Posterior vena cava (tissue), 2 donors: ENCODE data around the gene SOCS1. TPM values are rescaled to one million over a fixed set of nuclear protein-coding genes. Genes with fewer than 3 reads are reported as not detected.
"Not testable (repeated sequence)": the region's sequence is repeated elsewhere in the genome, so short reads cannot be mapped to it uniquely, and the experiment has no call there.

Experiments used
- DNase-seq: peaks from one replicate; pipeline ENCODE4 v3.0.0-alpha.2; 2020; ENCODE audit warnings: low spot score
- intact Hi-C, 2 donors: fragments of 100-400 bp; cut with DNase I; formaldehyde crosslinking; loops; one replicate each; pipeline versions ENCODE4 v1.14.1 to v1.14.2; 2022 to 2023
- total RNA-seq, 2 donors: library from RNA; stranded (reverse); fragmentation: NEBNext Ultra II Directional; extraction: Animal tissue kit (Norgen Biotek cat#: 25700); gene quantifications; one replicate each; pipeline ENCODE4 v1.2.1, GENCODE V29; 2021
- donor health status: DM: yes; HTN: yes; CAD: no.
- donor health status: DM: yes; HTN: yes; CAD: no.

SOCS1 gene
- total RNA-seq, 2 donors from 2014 or later: 7.5 to 7.7 TPM

- intact Hi-C loops: loop anchor here in 1 of 2 donors (2.0 kb wide), 1 partner anchor 21 kb away; the partner anchor contains the start of gene TNP2
- no peak for DNase-seq
Measured at GRCh38 chr16:11290102-11290893, 34.3 kb upstream of the SOCS1 start.

GRCh38 chr16:11289696-11290095 lies 33.7 kb upstream of the SOCS1 start:
- DNase-seq: not testable (repeated sequence)
- intact Hi-C loops: loop anchor here in 1 of 2 donors (2.0 kb wide), 1 partner anchor 21 kb away; the partner anchor contains the start of gene TNP2

- intact Hi-C loops: no loop called here
- DNase-seq: no peak
Measured at GRCh38 chr16:11289202-11289601, 33.2 kb upstream of the SOCS1 start.

- DNase-seq: no peak
- intact Hi-C loops: no loop called here
Measured at GRCh38 chr16:11285842-11286241, 29.8 kb upstream of the SOCS1 start.

- no peak for DNase-seq
- intact Hi-C loops: no loop called here
Measured at GRCh38 chr16:11283820-11284248, 27.8 kb upstream of the SOCS1 start.

- intact Hi-C loops: no loop called here
- DNase-seq: no peak
Measured at GRCh38 chr16:11280616-11281522, 24.9 kb upstream of the SOCS1 start, which contains the start of gene PRM1. PRM1 (minus strand) TSS chr16:11281330; CDS start chr16:11281238, 92 bp downstream.

- intact Hi-C loops: no loop called here
- no peak for DNase-seq
Measured at GRCh38 chr16:11278681-11279628, 23.0 kb upstream of the SOCS1 start.

GRCh38 chr16:11277607-11278337 lies 21.8 kb upstream of the SOCS1 start:
- no peak for DNase-seq
- intact Hi-C loops: no loop called here

GRCh38 chr16:11276896-11277593 lies 21.0 kb upstream of the SOCS1 start:
- no peak for DNase-seq
- intact Hi-C loops: no loop called here

GRCh38 chr16:11276143-11276895 lies 20.3 kb upstream of the SOCS1 start, which contains the start of gene PRM2:
PRM2 (minus strand) TSS chr16:11276480; CDS start chr16:11276370, 110 bp downstream.
- no peak for DNase-seq
- intact Hi-C loops: no loop called here

GRCh38 chr16:11274964-11275363 lies 19.0 kb upstream of the SOCS1 start:
- DNase-seq: no peak
- intact Hi-C loops: no loop called here

GRCh38 chr16:11273721-11274324 lies 17.8 kb upstream of the SOCS1 start:
- intact Hi-C loops: no loop called here

GRCh38 chr16:11272921-11273720 lies 17.1 kb upstream of the SOCS1 start, which contains the start of gene PRM3:
PRM3 (minus strand) TSS chr16:11273629; CDS start chr16:11273595, 34 bp downstream.
- intact Hi-C loops: no loop called here
- no peak for DNase-seq

More at GRCh38 chr16:11273721-11274324, 17.8 kb upstream of the SOCS1 start:
- no peak for DNase-seq

- intact Hi-C loops: no loop called here
- no peak for DNase-seq
Measured at GRCh38 chr16:11272484-11272883, 16.5 kb upstream of the SOCS1 start.

GRCh38 chr16:11271610-11272009 lies 15.6 kb upstream of the SOCS1 start:
- intact Hi-C loops: no loop called here
- no peak for DNase-seq
